Naive thymus-derived CD4-positive, alpha-beta T cell (primary cell): ENCODE measurements around the gene SYNGR2. TPM values are rescaled to one million over a fixed set of nuclear protein-coding genes. Genes with fewer than 3 reads are reported as not detected.
A peak's percentile ranks its signal among the peaks of the same experiment; 100 is the strongest.

ENCODE experiments used
- ATAC-seq: fragments of 150-1000 bp; cut with Tn5 transposase; 2 replicates; pipeline ENCODE4 v1.10.0; 2021; ENCODE audit warnings: mild to moderate bottlenecking, moderate library complexity
- CTCF ChIA-PET: fragments of 350-600 bp; sonication (Branson Sonifier 250); formaldehyde crosslinking; loops from one replicate; lab custom pipeline; 2021; ENCODE audit warnings: antibody characterized with exemption; lab: Charles Lee
- POLR2A ChIA-PET: fragments of 350-600 bp; sonication (Branson Sonifier 250); formaldehyde crosslinking; loops from one replicate; lab custom pipeline; 2021; ENCODE audit warnings: antibody characterized with exemption, inconsistent platforms; lab: Charles Lee
- DNase-seq, 9 donors: peaks; one replicate each; pipeline versions ENCODE4 v3.0.0 to v3.0.0-alpha.2; 2020 to 2022; ENCODE audit warnings: mixed read lengths in 1 of 9
- H3K27ac ChIP-seq: one replicate; pipeline ENCODE4 v1.7.0; 2013; ENCODE audit warnings: mild to moderate bottlenecking, low read depth, low read length, moderate library complexity
- H3K27me3 ChIP-seq, 2 donors: one replicate each; pipeline ENCODE4 v1.7.0; 2013; ENCODE audit warnings: low read length in 2 of 2, mild to moderate bottlenecking in 2 of 2, moderate library complexity in 2 of 2; ENCODE audit not compliant: control insufficient read depth in 2 of 2, insufficient read depth in 2 of 2
- H3K36me3 ChIP-seq, 3 experiments: 1 replicate in 2 of 3; 2 replicates in 1 of 3; pipeline ENCODE4 v1.7.0; 2013; ENCODE audit warnings: low read length in 3 of 3, mild to moderate bottlenecking in 3 of 3, moderate library complexity in 1 of 3; ENCODE audit not compliant: insufficient read depth in 3 of 3, control insufficient read depth in 2 of 3
- H3K4me1 ChIP-seq, 2 donors: one replicate each; pipeline ENCODE4 v1.7.0; 2013; ENCODE audit warnings: low read length in 2 of 2, mild to moderate bottlenecking in 2 of 2, moderate library complexity in 1 of 2; ENCODE audit not compliant: control insufficient read depth in 2 of 2, insufficient read depth in 2 of 2
- H3K4me3 ChIP-seq: 2 replicates; pipeline ENCODE4 v1.7.0; 2013; ENCODE audit warnings: mild to moderate bottlenecking, low read length
- H3K9me3 ChIP-seq, 3 experiments: 1 replicate in 2 of 3; 2 replicates in 1 of 3; pipeline ENCODE4 v1.7.0; 2013; ENCODE audit warnings: low read length in 3 of 3; ENCODE audit not compliant: control insufficient read depth in 2 of 3
- H3K27ac Mint-ChIP-seq, 9 donors: one replicate each; pipeline ENCODE4 v1.8.0; 2020 to 2022; ENCODE audit warnings: mixed read lengths in 9 of 9, mild to moderate bottlenecking in 8 of 9, moderate library complexity in 5 of 9, inconsistent platforms in 2 of 9
- H3K27me3 Mint-ChIP-seq, 5 donors: one replicate each; pipeline ENCODE4 v1.8.0; 2021 to 2022; ENCODE audit warnings: mixed read lengths in 5 of 5, mild to moderate bottlenecking in 1 of 5
- H3K36me3 Mint-ChIP-seq, 5 donors: one replicate each; pipeline ENCODE4 v1.8.0; 2020 to 2022; ENCODE audit warnings: mixed read lengths in 5 of 5, mild to moderate bottlenecking in 3 of 5, inconsistent platforms in 1 of 5
- H3K4me1 Mint-ChIP-seq, 7 donors: one replicate each; pipeline ENCODE4 v1.8.0; 2020 to 2022; ENCODE audit warnings: mixed read lengths in 7 of 7, mild to moderate bottlenecking in 3 of 7, inconsistent platforms in 1 of 7
- H3K4me3 Mint-ChIP-seq, 10 donors: one replicate each; pipeline ENCODE4 v1.8.0; 2020 to 2022; ENCODE audit warnings: mild to moderate bottlenecking in 10 of 10, mixed read lengths in 10 of 10, moderate library complexity in 6 of 10, inconsistent platforms in 2 of 10
- H3K9me3 Mint-ChIP-seq, 11 donors: one replicate each; pipeline ENCODE4 v1.8.0; 2020 to 2022; ENCODE audit warnings: mixed read lengths in 11 of 11, mild to moderate bottlenecking in 4 of 11, inconsistent platforms in 1 of 11, moderate library complexity in 1 of 11
- intact Hi-C, 2 donors: fragments of 100-400 bp; cut with micrococcal nuclease; formaldehyde crosslinking; loops; one replicate each; pipeline ENCODE4 v1.15.1; 2023
- polyA plus RNA-seq, 2 donors: library from polyadenylated mRNA; unstranded; fragments of 300-500 nt; fragmentation: Illumina TruSeq; gene quantifications; one replicate each; pipeline ENCODE4 v1.2.3, GENCODE V29; 2021
- total RNA-seq, 6 experiments: library from RNA in 5 of 6; stranded (reverse) in 5 of 6; gene quantifications; 1 replicate in 5 of 6; 2 replicates in 1 of 6; pipeline ENCODE4 v1.2.3 and lab custom pipeline; 2021 to 2026

Gene SYNGR2
- total and polyA plus RNA-seq, 7 experiments from 2014 or later = 47.6 to 118 (median 84.4) TPM

DNA sequence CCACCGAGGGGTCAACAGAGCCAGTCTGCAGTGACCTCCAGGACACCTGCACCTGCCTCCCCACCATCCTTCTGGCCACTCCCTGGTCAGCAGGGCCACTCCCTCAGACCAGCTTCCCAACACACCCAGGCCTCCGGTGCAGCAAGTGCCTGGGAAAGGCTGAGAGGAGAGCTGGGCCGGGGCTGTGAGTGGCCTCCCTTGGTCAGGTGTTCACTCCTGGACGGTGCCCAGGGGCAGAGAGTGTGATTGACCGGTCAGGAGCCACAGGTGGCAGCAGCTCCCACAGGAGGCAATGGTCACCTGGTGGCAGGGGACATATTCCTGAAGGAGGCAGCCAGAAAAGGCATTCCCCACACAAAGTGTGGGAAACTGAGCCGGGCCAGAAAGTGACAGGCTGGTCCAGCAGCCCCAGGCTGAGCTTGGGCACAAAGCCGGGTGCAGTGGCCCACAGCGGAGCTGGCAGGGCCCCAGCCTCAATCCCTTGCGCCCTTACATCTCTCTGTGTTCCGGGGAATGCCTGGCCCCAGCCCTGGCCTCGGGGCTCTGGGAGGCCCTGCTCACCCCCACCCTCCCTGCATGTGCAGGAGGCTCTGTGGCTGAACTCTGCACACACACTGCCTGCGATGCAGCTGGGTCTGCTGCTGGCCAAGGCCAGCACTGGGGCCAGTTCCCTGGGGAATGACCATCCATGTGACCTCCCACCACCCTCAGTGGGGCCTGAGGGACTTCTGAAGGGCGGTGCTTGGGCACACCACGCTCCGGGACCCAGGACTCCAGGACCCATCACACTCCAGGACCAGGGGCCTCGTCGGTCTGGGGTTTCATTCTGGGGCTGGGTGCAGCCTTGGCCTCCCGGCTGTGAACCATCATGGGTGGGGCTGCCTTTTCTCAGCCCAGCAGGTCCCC, 23.4 kb upstream of the SYNGR2 start:
- peaks cover 27 to 52% (median 49%) of the 10 kb centered on the region in 7 donors for H3K4me1 Mint-ChIP-seq
- no peak overlapping the region for H3K4me3 ChIP-seq
- CTCF ChIA-PET = interaction anchor here (0.8 to 1.1 kb wide), 2 partner anchors 32 to 86 kb away, joined by 5 read pairs; no protein-coding TSS in a partner anchor

GRCh38 chr17:78146471-78146869, 21.9 kb upstream of the SYNGR2 start:
- no peaks in the 10 kb centered on the region for H3K27me3 ChIP-seq
- DNase-seq (no peak), ATAC-seq (no peak)
- ChIA-PET CTCF (interaction anchor here (0.6 kb wide), 1 partner anchor 145 kb away, joined by 4 read pairs; no protein-coding TSS in a partner anchor), POLR2A (interaction anchor here (0.6 to 27.0 kb wide), 5 partner anchors 17 to 33 kb away, joined by 3 to 898 read pairs (median 5); partner anchors contain the start of genes SYNGR2, TMC6 and TMC8)
- H3K4me1 Mint-ChIP-seq = peaks cover 20 to 42% (median 39%) of the 10 kb centered on the region in 7 donors
- peak overlapping the region in 3 of 9 donors; percentile 11 to 54 (median 38) for H3K27ac Mint-ChIP-seq
- H3K27ac ChIP-seq = no peak overlapping the region
- no peak overlapping the region for H3K4me3 ChIP-seq
- H3K27me3 Mint-ChIP-seq = peaks cover 0 to 4% (median 0%) of the 10 kb centered on the region in 5 donors
- intact Hi-C loops = loop anchor here in 1 of 2 donors (10.0 kb wide), 1 partner anchor 68 kb away; the partner anchor contains the start of gene BIRC5
- no peaks in the 10 kb centered on the region for H3K9me3 Mint-ChIP-seq
- peaks cover 0 to 14% (median 0%) of the 10 kb centered on the region in 3 experiments for H3K36me3 ChIP-seq
- peaks cover 0 to 6% (median 0%) of the 10 kb centered on the region in 5 donors for H3K36me3 Mint-ChIP-seq
- no peak overlapping the region for H3K4me3 Mint-ChIP-seq
- H3K4me1 ChIP-seq = peaks cover 0 to 26% of the 10 kb centered on the region in 2 donors
- no peaks in the 10 kb centered on the region for H3K9me3 ChIP-seq

More for the DNA sequence above, 23.4 kb upstream of the SYNGR2 start:
- Mint-ChIP-seq H3K4me3 (peak overlapping the region in 1 of 10 donors; percentile 14), H3K9me3 (peaks cover 0 to 3% (median 0%) of the 10 kb centered on the region in 11 donors), H3K27ac (peak overlapping the region in 3 of 9 donors; percentile 76 to 88 (median 80)), H3K36me3 (peaks cover 0 to 10% (median 3%) of the 10 kb centered on the region in 5 donors), H3K27me3 (peaks cover 0 to 4% (median 0%) of the 10 kb centered on the region in 5 donors)
- peaks cover 8 to 37% of the 10 kb centered on the region in 2 donors for H3K4me1 ChIP-seq
- H3K9me3 ChIP-seq = no peaks in the 10 kb centered on the region
- no peak for ATAC-seq
- intact Hi-C loops = loop anchor here in 1 of 2 donors (10.0 kb wide), 1 partner anchor 70 kb away; the partner anchor contains the start of gene BIRC5
- H3K27ac ChIP-seq = no peak overlapping the region
- POLR2A ChIA-PET = interaction anchor here (0.7 to 27.3 kb wide), 6 partner anchors 7 to 42 kb away, joined by 3 to 898 read pairs (median 4); partner anchors contain the start of genes AFMID, TK1, TMC6 and TMC8
- no peaks in the 10 kb centered on the region for H3K27me3 ChIP-seq
- DNase-seq = no peak
- H3K36me3 ChIP-seq = peaks cover 0 to 18% (median 0%) of the 10 kb centered on the region in 3 experiments

- peaks cover 0 to 22% of the 10 kb centered on the region in 2 donors for H3K4me1 ChIP-seq
- no peak overlapping the region for H3K4me3 ChIP-seq
- Mint-ChIP-seq H3K27me3 (peaks cover 0 to 4% (median 0%) of the 10 kb centered on the region in 5 donors), H3K36me3 (peaks cover 0 to 6% (median 0%) of the 10 kb centered on the region in 5 donors), H3K4me3 (no peak overlapping the region), H3K9me3 (no peaks in the 10 kb centered on the region), H3K4me1 (peaks cover 19 to 42% (median 38%) of the 10 kb centered on the region in 7 donors), H3K27ac (peak overlapping the region in 6 of 9 donors; percentile 14 to 87 (median 46))
- POLR2A ChIA-PET = interaction anchor here (0.6 to 27.0 kb wide), 5 partner anchors 17 to 34 kb away, joined by 3 to 898 read pairs (median 5); partner anchors contain the start of genes SYNGR2, TMC6 and TMC8
- DNase-seq (no peak), ATAC-seq (no peak)
- intact Hi-C loops = loop anchor here in 1 of 2 donors (10.0 kb wide), 1 partner anchor 68 kb away; the partner anchor contains the start of gene BIRC5
- H3K9me3 ChIP-seq = no peaks in the 10 kb centered on the region
- no peak overlapping the region for H3K27ac ChIP-seq
- peaks cover 0 to 10% (median 0%) of the 10 kb centered on the region in 3 experiments for H3K36me3 ChIP-seq
- no peaks in the 10 kb centered on the region for H3K27me3 ChIP-seq
- CTCF ChIA-PET = no interaction called here
Observed at GRCh38 chr17:78146881-78147280, 21.5 kb upstream of the SYNGR2 start.

DNA sequence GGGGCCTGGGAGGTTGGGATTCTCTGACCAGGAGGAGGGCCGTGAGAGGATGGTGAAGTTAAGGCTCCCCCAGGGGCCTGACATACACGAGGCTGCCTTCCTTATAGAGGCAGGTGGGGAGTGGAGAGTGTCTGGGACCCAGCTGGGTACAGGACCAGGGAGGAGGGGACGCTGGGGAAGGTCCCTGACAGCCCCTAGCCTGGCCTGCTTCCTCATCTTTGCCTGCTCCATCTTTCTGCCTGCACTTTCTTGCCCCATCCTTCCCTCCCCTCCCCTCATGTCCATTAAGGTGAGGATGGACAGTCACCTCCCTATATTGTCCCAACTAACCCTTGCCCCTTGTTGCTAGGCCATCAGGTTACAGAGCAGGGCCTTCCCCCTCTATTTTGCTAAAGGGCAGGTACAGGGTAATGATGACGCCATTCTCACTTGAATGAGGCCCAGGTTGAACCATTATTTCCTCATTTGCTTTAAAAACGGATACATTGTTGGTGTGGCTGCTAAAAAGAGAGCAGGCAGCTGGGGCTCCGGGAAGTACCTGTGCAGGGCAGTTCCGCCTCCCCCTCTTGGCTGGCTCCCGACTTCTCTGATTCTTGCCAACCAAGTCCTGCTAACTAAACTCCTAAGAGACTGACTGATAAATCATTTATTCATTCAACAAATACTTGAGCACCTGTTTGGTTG, 20.9 kb upstream of the SYNGR2 start:
- ChIA-PET POLR2A (interaction anchor here (0.6 to 27.0 kb wide), 5 partner anchors 18 to 34 kb away, joined by 3 to 898 read pairs (median 5); partner anchors contain the start of genes SYNGR2, TMC6 and TMC8), CTCF (interaction anchor here (0.6 to 2.9 kb wide), 3 partner anchors 27 to 60 kb away, joined by 3 to 13 read pairs (median 3); no protein-coding TSS in a partner anchor)
- no peak overlapping the region for H3K4me3 ChIP-seq
- Mint-ChIP-seq H3K27me3 (peaks cover 0 to 4% (median 0%) of the 10 kb centered on the region in 5 donors), H3K4me1 (peaks cover 15 to 37% (median 32%) of the 10 kb centered on the region in 7 donors), H3K9me3 (no peaks in the 10 kb centered on the region), H3K27ac (peak overlapping the region; percentile 3 to 87 (median 64)), H3K36me3 (peaks cover 0 to 4% (median 0%) of the 10 kb centered on the region in 5 donors), H3K4me3 (peak overlapping the region in 4 of 10 donors; percentile 5 to 46 (median 18))
- H3K36me3 ChIP-seq = peaks cover 0 to 4% (median 0%) of the 10 kb centered on the region in 3 experiments
- H3K27me3 ChIP-seq = no peaks in the 10 kb centered on the region
- intact Hi-C loops = loop anchor here in 1 of 2 donors (10.0 kb wide), 1 partner anchor 67 kb away; the partner anchor contains the start of gene BIRC5
- ATAC-seq (peak; percentile 74), DNase-seq (peak in 4 of 9 donors; percentile 30 to 44 (median 36))
- H3K9me3 ChIP-seq = no peaks in the 10 kb centered on the region
- H3K4me1 ChIP-seq = peaks cover 0 to 16% of the 10 kb centered on the region in 2 donors
- peak overlapping the region; percentile 25 for H3K27ac ChIP-seq

- POLR2A ChIA-PET = interaction anchor here (27.0 kb wide), 1 partner anchor 19 kb away, joined by 898 read pairs; the partner anchor contains the start of genes TMC6 and TMC8
- Histone ChIP-seq H3K4me1 (peaks cover 0 to 11% of the 10 kb centered on the region in 2 donors), H3K27me3 (no peaks in the 10 kb centered on the region), H3K27ac (no peak overlapping the region), H3K4me3 (no peak overlapping the region), H3K9me3 (no peaks in the 10 kb centered on the region), H3K36me3 (no peaks in the 10 kb centered on the region)
- intact Hi-C loops = loop anchor here in 1 of 2 donors (10.0 kb wide), 1 partner anchor 66 kb away; the partner anchor contains the start of gene BIRC5
- DNase-seq (no peak), ATAC-seq (no peak)
- no peaks in the 10 kb centered on the region for H3K9me3 Mint-ChIP-seq
- H3K27ac Mint-ChIP-seq = peak overlapping the region in 6 of 9 donors; percentile 28 to 73 (median 48)
- no peaks in the 10 kb centered on the region for H3K36me3 Mint-ChIP-seq
- no peak overlapping the region for H3K4me3 Mint-ChIP-seq
- peaks cover 0 to 4% (median 0%) of the 10 kb centered on the region in 5 donors for H3K27me3 Mint-ChIP-seq
- CTCF ChIA-PET = interaction anchor here (0.6 to 2.9 kb wide), 3 partner anchors 28 to 817 kb away, joined by 3 to 13 read pairs (median 4); no protein-coding TSS in a partner anchor
- H3K4me1 Mint-ChIP-seq = peaks cover 11 to 29% (median 23%) of the 10 kb centered on the region in 7 donors
Observed at GRCh38 chr17:78148286-78149016, 19.9 kb upstream of the SYNGR2 start.
